RWPE1 (cell line): ENCODE results near the gene KCNN2.
A peak's percentile ranks its signal among the peaks of the same experiment; 100 is the strongest.

ENCODE experiments used
- CTCF ChIA-PET: fragments of 350-600 bp; sonication (Branson Sonifier 250); formaldehyde crosslinking; extraction: SDS; loops from one replicate; lab custom pipeline; 2021; lab: Yijun Ruan, JAX
- POLR2A ChIA-PET: fragments of 400-600 bp; formaldehyde crosslinking; extraction: SDS; loops from one replicate; lab custom pipeline; 2020; ENCODE audit warnings: antibody characterized with exemption; ENCODE audit not compliant: low non-redundant PET; lab: Yijun Ruan, JAX
- DNase-seq: peaks from one replicate; pipeline ENCODE4 v3.0.0; 2012; ENCODE audit warnings: low spot score
- H3K27ac ChIP-seq: fragments of 450-650 bp; 2 replicates; pipeline ENCODE4 v1.5.1; 2017
- TF ChIP-seq, protein P1 (sequence below): fragments of 450-650 bp; conservative IDR thresholded peaks from 2 replicates; pipeline ENCODE4 v1.5.1; 2017; ENCODE audit warnings: low read depth, mild to moderate bottlenecking

Gene KCNN2

DNA sequence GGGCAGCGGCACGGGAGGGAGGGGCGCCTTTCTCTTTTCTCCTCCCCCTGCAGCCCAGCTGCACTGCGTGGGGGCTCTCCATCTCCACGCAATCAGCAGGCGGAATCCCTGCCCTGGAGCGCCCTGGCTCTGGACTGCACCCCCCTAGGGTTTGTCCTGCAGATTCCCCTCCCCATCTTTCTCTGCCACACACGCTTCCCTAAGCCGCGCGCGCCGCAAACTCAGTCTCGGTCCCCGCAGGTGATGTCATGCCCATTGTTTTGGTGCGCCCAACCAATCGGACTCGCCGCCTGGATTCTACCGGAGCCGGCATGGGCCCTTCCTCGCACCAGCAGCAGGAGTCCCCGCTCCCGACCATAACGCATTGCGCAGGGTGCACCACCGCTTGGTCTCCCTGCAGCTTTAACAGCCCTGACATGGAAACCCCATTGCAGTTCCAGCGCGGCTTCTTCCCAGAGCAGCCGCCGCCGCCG is at the start of gene KCNN2:
KCNN2 (plus strand) TSS at position 347 of the 473 bp plus-strand sequence; CDS start at position 417, 70 bp downstream.
- CTCF ChIA-PET = no interaction called here
- DNase-seq = peak; percentile 59
- POLR2A ChIA-PET = no interaction called here
- H3K27ac ChIP-seq = no peak within 1 kb of the TSS
- TF ChIP-seq, protein P1, sequence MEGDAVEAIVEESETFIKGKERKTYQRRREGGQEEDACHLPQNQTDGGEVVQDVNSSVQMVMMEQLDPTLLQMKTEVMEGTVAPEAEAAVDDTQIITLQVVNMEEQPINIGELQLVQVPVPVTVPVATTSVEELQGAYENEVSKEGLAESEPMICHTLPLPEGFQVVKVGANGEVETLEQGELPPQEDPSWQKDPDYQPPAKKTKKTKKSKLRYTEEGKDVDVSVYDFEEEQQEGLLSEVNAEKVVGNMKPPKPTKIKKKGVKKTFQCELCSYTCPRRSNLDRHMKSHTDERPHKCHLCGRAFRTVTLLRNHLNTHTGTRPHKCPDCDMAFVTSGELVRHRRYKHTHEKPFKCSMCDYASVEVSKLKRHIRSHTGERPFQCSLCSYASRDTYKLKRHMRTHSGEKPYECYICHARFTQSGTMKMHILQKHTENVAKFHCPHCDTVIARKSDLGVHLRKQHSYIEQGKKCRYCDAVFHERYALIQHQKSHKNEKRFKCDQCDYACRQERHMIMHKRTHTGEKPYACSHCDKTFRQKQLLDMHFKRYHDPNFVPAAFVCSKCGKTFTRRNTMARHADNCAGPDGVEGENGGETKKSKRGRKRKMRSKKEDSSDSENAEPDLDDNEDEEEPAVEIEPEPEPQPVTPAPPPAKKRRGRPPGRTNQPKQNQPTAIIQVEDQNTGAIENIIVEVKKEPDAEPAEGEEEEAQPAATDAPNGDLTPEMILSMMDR = no peak

DNA sequence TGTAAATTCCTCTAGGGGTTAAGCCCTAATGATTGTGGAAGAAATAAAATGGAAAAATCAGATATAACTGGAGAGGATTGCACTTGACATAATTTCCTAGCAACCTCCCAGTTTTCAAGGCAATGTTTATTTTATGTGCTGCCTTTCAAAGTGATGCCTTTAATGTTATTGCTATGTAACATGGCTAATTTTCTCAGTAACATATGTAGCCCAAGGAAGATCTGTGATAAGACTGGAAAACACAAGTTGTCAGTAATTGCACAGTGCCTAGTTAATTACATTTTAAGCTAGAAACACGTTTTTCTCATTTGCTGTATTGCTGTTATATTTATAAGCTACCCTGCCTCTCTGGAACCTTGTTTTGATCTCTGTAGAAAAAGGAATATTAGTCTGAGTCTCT is 49.2 kb upstream of the KCNN2 start:
- no peak for DNase-seq
- TF ChIP-seq, protein P1 = no peak
- POLR2A ChIA-PET = no interaction called here
- CTCF ChIA-PET = no interaction called here
- no peak overlapping the region for H3K27ac ChIP-seq

DNA sequence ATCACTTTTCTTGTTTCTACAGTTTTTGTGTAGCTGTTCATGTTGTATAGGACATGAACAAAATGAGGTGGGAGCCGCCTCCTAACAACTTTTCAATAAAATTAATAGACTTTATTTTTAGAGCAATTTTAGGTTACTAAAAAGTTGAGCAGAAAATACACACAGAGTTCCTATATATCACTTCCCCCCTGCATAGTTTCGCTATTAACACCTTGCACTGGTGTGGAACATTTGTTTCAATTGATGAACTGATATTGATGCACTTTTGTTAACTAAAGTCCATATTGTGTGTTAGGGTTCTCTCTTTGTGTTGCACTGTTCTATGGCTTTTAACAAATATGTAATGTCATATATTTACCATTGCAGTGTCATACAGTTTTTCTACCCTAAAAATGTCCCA is 47.8 kb upstream of the KCNN2 start:
- H3K27ac ChIP-seq = no peak overlapping the region
- no peak for DNase-seq
- CTCF ChIA-PET = interaction anchor here (0.7 kb wide), 1 partner anchor 31 kb away, joined by 3 read pairs; no protein-coding TSS in a partner anchor
- POLR2A ChIA-PET = no interaction called here
- TF ChIP-seq, protein P1 = no peak

DNA sequence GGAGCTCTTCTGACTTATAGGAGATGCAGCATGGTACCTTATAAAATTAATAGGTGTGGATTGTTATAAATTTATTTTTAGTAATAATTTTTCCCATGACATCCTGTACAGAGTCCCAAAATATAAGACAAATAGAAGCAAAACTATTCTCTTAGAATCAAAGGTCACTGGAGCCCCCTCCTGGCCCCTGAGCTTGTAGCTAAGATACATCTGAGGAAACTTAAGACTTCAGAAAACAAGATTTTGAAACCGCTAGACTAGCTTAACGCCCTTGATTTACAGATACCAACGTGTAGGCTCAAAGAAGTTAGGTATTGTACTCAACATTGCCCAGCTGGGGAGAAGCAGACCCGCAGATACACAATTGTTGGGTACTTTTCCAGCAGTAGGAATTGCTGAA is 45.7 kb upstream of the KCNN2 start:
- no peak for DNase-seq
- CTCF ChIA-PET = no interaction called here
- TF ChIP-seq, protein P1 = no peak
- H3K27ac ChIP-seq = no peak overlapping the region
- POLR2A ChIA-PET = no interaction called here

DNA sequence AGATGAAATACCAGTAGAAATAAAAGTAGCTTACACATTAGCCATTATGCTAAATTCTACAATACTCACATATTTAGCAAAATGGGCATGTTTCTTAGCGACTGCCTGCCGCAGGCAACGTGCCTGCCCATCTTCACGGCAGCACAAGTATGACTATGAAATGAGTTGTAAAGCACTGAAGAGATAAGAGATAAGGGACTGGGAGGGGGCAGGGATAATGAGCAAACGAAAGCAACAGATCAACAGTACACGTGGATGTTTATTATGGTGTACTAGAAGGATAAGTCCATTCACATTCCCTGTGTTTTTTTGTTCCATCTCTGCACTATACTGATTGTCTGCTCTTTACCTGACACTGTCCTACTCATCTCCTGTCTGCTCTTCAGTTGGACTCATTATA is 44.1 kb upstream of the KCNN2 start:
- H3K27ac ChIP-seq = no peak overlapping the region
- ChIA-PET CTCF (no interaction called here), POLR2A (no interaction called here)
- TF ChIP-seq, protein P1 = no peak
- DNase-seq = no peak

DNA sequence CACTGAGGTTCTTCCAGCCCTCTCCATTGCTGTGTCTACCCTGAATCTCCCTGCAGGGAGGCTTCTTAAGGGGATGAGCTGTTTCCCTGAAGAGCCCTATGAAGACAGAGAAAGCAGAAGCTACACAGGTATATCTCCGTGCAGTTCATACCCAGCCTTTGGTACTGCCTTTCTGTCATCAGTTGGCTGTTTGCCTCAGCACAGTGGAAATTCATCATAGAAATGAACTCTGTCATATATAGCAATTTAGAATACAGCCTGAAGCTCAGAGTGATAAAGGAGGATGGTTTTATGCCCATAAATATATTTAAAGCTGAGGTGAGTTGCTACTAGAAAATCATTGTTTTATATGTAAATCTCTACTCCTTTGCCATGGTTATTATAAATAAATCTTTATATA is 42.6 kb upstream of the KCNN2 start:
- TF ChIP-seq, protein P1 = no peak
- CTCF ChIA-PET = no interaction called here
- POLR2A ChIA-PET = no interaction called here

More for the DNA sequence above, 42.6 kb upstream of the KCNN2 start:
- H3K27ac ChIP-seq = no peak overlapping the region
- no peak for DNase-seq
